Esophagus squamous epithelium (tissue), 5 donors: Measurements from ENCODE around the gene DUS1L. TPM values are rescaled to one million over a fixed set of nuclear protein-coding genes. Genes with fewer than 3 reads are reported as not detected.

ENCODE experiments used
- DNase-seq: peaks from one replicate; lab custom pipeline; 2025; lab: John Stamatoyannopoulos, UW
- H3K27ac ChIP-seq, 4 donors: fragments of 200-600 bp; sonication (generic); one replicate each; pipeline ENCODE4 v1.5.1; 2016 to 2019; ENCODE audit warnings: mild to moderate bottlenecking in 1 of 4
- H3K27me3 ChIP-seq, 4 donors: fragments of 200-600 bp; sonication (generic); 1 replicate in 3 of 4; 2 replicates in 1 of 4; pipeline versions ENCODE4 v1.5.1 to v1.6.0; 2017 to 2021; ENCODE audit warnings: antibody characterized with exemption in 1 of 4
- H3K36me3 ChIP-seq, 3 donors: fragments of 200-600 bp; sonication (generic); one replicate each; pipeline ENCODE4 v1.5.1; 2016 to 2019
- H3K4me1 ChIP-seq, 3 donors: fragments of 200-600 bp; sonication (generic); one replicate each; pipeline ENCODE4 v1.5.1; 2017 to 2019
- H3K4me3 ChIP-seq, 4 donors: fragments of 200-600 bp; sonication (generic); 1 replicate in 3 of 4; 2 replicates in 1 of 4; pipeline ENCODE4 v1.5.1; 2016 to 2019; ENCODE audit warnings: mild to moderate bottlenecking in 2 of 4, moderate library complexity in 1 of 4
- H3K9me3 ChIP-seq, 3 donors: fragments of 200-600 bp; sonication (generic); one replicate each; pipeline ENCODE4 v1.5.1; 2016 to 2019
- POLR2A ChIP-seq, 4 donors: fragments of 450-650 bp; IDR thresholded peaks; one replicate each; pipeline ENCODE4 v1.6.1; 2017; ENCODE audit warnings: antibody characterized with exemption in 4 of 4, mild to moderate bottlenecking in 4 of 4, moderate library complexity in 3 of 4
- WGBS, 2 donors: methylation state at CpG; one replicate each; pipeline ENCODE4 v1.1.5; 2018; 5-methylcytosine and 5-hydroxymethylcytosine counted together
- intact Hi-C: fragments of 100-400 bp; cut with DNase I; formaldehyde crosslinking; loops from one replicate; pipeline ENCODE4 v1.15.0; 2022
- total RNA-seq, 4 donors: library from RNA; depleted of rRNA; stranded (reverse); fragments of >200 nt; gene quantifications; one replicate each; pipeline ENCODE4 v1.1.0, GENCODE V29; 2016
- TF ChIP-seq, protein P1 (sequence below), 6 experiments: fragments of 450-650 bp in 4 of 6; fragments of 200-600 bp in 2 of 6; sonication (generic) in 2 of 6; IDR thresholded peaks; one replicate each; pipeline ENCODE4 v1.5.1; 2016 to 2019; ENCODE audit warnings: antibody characterized with exemption in 6 of 6, mild to moderate bottlenecking in 4 of 6, moderate library complexity in 4 of 6
- donor health status: DM: yes; HTN: yes; CAD: no.

DUS1L gene
- total RNA-seq, 4 donors from 2014 or later, result 53.3 to 125 (median 105) TPM

DNA sequence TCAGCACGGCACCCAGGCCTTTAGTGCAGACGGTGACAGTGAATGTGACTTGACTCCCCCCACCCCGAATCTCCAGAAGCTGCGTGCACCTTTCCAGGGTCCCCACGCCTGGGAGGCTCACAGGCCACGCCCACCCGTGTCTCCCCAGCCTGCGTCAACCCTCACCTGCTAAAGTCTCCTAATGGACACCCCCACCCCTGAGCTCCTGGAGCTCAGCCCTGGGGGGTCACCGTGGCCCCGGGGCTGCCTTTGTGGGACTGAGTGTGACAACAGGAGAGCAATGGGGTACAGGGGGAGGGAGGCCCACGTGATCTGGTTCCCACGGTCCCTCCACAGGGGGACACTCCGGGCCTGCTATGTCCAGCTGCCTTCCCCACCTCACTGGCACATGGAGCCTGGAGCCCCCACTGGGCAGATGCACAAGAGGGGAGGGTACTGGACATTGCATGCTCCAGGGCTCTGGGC lies 39.8 kb upstream of the DUS1L start:
- H3K27me3 ChIP-seq, result no peaks in the 10 kb centered on the region
- peak overlapping the region in 3 of 4 donors; percentile 26 to 51 (median 34) for H3K4me3 ChIP-seq
- intact Hi-C loops, result no loop called here

DNA sequence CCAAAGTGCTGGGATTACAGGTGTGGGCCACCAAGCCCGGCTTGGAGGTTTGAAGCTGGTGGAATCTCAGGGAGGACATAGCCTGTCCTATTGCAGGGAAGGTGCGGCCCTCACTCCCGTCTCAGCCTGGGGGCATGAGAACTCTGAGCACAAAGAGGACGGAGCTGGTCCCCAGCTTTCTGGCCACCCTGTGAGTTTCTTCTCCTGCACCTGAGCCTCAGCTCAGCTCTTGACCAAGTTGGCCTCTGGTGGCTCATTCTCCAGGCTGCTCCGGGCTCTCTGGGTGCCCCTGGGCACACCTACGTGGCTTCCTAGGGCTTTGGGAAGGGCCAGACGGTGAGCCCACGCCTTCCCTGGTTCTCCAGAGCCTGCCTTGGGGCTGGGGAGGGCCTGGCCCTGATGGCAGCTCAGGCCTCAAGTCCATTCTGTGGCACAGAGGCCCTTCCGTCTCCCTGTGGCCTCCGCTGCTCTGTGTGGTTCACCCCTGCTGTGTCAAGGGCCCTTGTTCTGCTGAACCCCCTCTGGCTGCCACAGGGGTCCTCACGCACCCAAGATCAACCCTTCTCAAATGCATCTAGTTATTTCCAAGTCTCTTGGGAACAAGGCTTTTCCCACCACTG lies 39.3 kb upstream of the DUS1L start:
- Histone ChIP-seq H3K27me3 (no peaks in the 10 kb centered on the region), H3K36me3 (no peaks in the 10 kb centered on the region), H3K4me3 (no peak overlapping the region), H3K4me1 (peaks cover 49 to 91% (median 55%) of the 10 kb centered on the region in 3 donors), H3K9me3 (no peaks in the 10 kb centered on the region), H3K27ac (peak overlapping the region in 3 of 4 donors; percentile 86 to 91 (median 86))
- TF ChIP-seq POLR2A (IDR thresholded peaks at IDR 0.05), result no peak
- TF ChIP-seq, protein P1, sequence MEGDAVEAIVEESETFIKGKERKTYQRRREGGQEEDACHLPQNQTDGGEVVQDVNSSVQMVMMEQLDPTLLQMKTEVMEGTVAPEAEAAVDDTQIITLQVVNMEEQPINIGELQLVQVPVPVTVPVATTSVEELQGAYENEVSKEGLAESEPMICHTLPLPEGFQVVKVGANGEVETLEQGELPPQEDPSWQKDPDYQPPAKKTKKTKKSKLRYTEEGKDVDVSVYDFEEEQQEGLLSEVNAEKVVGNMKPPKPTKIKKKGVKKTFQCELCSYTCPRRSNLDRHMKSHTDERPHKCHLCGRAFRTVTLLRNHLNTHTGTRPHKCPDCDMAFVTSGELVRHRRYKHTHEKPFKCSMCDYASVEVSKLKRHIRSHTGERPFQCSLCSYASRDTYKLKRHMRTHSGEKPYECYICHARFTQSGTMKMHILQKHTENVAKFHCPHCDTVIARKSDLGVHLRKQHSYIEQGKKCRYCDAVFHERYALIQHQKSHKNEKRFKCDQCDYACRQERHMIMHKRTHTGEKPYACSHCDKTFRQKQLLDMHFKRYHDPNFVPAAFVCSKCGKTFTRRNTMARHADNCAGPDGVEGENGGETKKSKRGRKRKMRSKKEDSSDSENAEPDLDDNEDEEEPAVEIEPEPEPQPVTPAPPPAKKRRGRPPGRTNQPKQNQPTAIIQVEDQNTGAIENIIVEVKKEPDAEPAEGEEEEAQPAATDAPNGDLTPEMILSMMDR (IDR thresholded peaks at IDR 0.05), result no peak
- 73 to 86% methylated on average over 8 of the region's 11 CpGs for WGBS, 2 donors
- DNase-seq, result no peak
- intact Hi-C loops, result no loop called here

More for the DNA sequence above, 39.8 kb upstream of the DUS1L start:
- peak overlapping the region; percentile 71 to 91 (median 86) for H3K27ac ChIP-seq
- no peaks in the 10 kb centered on the region for H3K9me3 ChIP-seq
- peaks cover 43 to 88% (median 50%) of the 10 kb centered on the region in 3 donors for H3K4me1 ChIP-seq
- no peaks in the 10 kb centered on the region for H3K36me3 ChIP-seq
- 80 to 100% methylated on average over 4 to 7 of the region's 13 CpGs for WGBS, 2 donors
- no peak for DNase-seq
- no peak for TF ChIP-seq POLR2A (IDR thresholded peaks at IDR 0.05)
- TF ChIP-seq, protein P1 (IDR thresholded peaks at IDR 0.05), result no peak

DNA sequence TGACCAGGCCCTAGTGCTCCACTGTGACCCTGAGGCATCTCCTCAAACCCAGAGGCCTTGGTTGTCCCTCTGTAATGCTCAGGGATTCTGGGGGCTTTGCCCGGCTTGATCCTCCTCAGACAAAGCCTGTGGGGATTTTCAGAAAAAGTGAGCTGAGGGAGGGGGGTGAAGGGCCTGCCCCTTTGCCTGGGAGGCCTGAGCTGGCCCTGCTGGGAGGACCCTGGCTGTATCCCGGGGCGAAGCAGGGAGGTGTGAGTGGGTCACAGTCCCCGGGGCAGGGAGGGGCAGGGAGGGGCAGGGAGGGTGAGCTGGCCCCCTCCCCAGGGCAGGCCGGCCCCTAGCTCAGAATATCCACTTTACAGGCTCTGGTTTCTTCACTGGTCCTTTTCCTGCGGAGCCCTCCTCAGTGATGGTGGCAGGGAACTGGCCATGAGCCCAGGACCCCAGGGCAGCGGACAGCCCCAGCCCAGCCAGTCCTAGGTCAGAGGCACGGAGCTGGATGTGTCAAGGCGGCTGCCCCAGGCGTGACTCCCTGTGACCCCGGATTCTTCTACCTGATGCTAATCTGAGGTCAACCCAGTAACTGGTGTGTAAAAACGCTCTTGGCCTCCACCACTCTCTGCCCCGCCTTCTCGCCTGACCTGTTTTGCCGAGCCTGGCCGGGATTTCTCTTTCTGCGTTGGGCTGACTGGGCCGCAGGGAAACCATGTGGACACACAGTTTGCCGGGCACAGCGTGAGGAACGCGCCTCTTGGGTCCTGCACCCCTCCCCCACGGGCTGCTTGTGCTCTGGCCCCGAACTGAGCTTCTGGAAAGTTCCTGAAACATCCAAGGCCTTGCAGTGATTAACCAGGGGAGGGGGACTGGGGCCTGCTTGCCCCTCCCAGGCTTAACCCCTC lies 38.2 kb upstream of the DUS1L start:
- Histone ChIP-seq H3K36me3 (no peaks in the 10 kb centered on the region), H3K27me3 (no peaks in the 10 kb centered on the region), H3K4me1 (peaks cover 59 to 91% (median 64%) of the 10 kb centered on the region in 3 donors), H3K27ac (peak overlapping the region; percentile 76 to 91 (median 86)), H3K9me3 (no peaks in the 10 kb centered on the region), H3K4me3 (no peak overlapping the region)
- intact Hi-C loops, result no loop called here
- no peak for DNase-seq
- 5 to 30% methylated on average over 2 to 4 of the region's 24 CpGs for WGBS, 2 donors
- peak in 1 of 4 donors; percentile 8 for TF ChIP-seq POLR2A (IDR thresholded peaks at IDR 0.05)
- TF ChIP-seq, protein P1 (IDR thresholded peaks at IDR 0.05), result no peak

DNA sequence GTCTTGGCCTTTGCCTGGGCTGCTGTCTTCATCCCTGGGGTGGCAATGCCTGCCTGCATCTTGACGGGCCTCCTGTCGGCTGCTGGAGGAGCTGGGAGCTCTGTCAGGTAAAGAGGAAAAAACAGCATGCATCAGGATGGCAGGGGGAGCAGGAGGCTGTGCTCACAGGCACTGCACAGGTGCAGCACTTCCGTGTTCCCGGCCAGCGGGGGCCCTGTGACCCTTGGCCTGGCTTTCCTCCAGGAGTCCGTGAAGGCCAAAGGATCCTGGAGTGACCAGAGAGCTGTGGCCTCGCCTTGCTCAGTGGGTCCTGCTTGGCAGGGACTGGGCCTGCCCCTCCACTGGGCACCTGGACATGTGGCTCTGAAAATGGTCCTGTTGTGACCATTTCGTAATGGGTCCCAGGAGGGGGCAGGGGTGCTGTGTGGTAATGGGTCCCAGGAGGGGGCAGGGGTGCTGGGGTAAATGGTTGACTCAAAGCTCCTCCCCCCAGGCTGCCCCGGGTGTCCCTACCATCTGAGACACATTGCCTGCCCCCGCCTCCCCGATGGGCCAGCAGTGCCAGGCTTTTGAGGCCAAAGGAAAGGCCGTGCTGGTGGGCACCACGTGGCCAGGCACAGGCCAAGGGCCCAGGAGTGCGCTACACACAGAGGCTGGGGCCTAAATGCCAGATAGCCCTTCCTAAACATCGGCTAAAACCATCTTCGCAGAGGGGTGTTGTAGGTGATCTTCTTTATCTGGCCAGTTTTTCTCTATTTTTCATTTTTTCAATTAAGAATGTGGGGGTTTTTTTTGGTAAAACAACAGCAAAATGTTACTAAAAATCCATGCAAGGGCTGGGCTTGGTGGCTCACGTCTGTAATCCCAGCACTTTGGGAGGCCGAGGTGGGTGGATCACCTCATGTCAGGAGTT lies 36.4 kb upstream of the DUS1L start:
- intact Hi-C loops, result no loop called here
- Histone ChIP-seq H3K4me3 (no peak overlapping the region), H3K9me3 (no peaks in the 10 kb centered on the region), H3K27me3 (no peaks in the 10 kb centered on the region), H3K36me3 (no peaks in the 10 kb centered on the region), H3K4me1 (peaks cover 58 to 82% (median 64%) of the 10 kb centered on the region in 3 donors), H3K27ac (peak overlapping the region in 1 of 4 donors; percentile 99)
- TF ChIP-seq, protein P1 (IDR thresholded peaks at IDR 0.05), result no peak
- TF ChIP-seq POLR2A (IDR thresholded peaks at IDR 0.05), result no peak
- WGBS, 2 donors, result 78 to 80% methylated on average over 9 to 10 of the region's 18 CpGs
- no peak for DNase-seq
